ENCODE results near the gene CDH13. TPM values are rescaled to one million over a fixed set of nuclear protein-coding genes. Genes with fewer than 3 reads are reported as not detected.

CDH13 gene
- total RNA-seq, 1 experiment from 2014 or later = 2.1 TPM

DNA sequence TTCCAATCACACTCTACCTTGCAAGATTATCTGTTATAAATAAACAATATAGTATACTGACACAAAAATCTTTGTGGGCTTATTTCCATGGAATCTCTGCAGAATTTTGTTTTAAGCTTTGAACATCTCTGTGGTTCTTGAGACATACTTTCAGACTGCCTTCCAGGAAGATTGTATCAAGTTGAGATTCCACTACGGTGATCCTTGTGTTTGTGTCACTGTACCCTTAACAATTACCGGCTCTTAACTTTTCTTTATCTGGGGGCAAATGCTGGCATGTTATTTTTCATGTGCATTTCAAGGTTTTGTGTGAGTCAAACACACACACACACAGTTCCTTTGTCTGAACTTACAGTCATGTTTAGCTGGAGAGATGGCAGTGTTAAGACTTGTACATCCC lies 708.3 kb downstream of the CDH13 start:
- Histone ChIP-seq H3K4me3 (ENCODE audit: low read depth, low read length, poor library complexity, severe bottlenecking) (no peak overlapping the region), H3K36me3 (ENCODE audit: insufficient read depth, low read length, poor library complexity, severe bottlenecking) (no peaks in the 10 kb centered on the region), H3K27me3 (replicated peaks; ENCODE audit: insufficient read depth, low read depth, low read length, poor library complexity) (peaks cover 22% of the 10 kb centered on the region), H3K27ac (ENCODE audit: low read depth, low read length, poor library complexity, severe bottlenecking) (no peak overlapping the region), H3K4me1 (ENCODE audit: insufficient read depth, low read length, poor library complexity, severe bottlenecking) (no peaks in the 10 kb centered on the region), H3K9me3 (ENCODE audit: low read depth, low read length, poor library complexity, severe bottlenecking) (no peaks in the 10 kb centered on the region)
- POLR2A ChIA-PET (ENCODE audit: low non-redundant PET) = no interaction called here
- intact Hi-C loops (cut with micrococcal nuclease; ENCODE audit: unreplicated experiment) = no loop called here
- DNase-seq (ENCODE audit: low spot score) = no peak
- no peak for TF ChIP-seq EZH2 (IDR thresholded peaks at IDR 0.05; ENCODE audit: borderline replicate concordance, low read depth, low read length, poor library complexity, severe bottlenecking)
- TF ChIP-seq, protein P1, sequence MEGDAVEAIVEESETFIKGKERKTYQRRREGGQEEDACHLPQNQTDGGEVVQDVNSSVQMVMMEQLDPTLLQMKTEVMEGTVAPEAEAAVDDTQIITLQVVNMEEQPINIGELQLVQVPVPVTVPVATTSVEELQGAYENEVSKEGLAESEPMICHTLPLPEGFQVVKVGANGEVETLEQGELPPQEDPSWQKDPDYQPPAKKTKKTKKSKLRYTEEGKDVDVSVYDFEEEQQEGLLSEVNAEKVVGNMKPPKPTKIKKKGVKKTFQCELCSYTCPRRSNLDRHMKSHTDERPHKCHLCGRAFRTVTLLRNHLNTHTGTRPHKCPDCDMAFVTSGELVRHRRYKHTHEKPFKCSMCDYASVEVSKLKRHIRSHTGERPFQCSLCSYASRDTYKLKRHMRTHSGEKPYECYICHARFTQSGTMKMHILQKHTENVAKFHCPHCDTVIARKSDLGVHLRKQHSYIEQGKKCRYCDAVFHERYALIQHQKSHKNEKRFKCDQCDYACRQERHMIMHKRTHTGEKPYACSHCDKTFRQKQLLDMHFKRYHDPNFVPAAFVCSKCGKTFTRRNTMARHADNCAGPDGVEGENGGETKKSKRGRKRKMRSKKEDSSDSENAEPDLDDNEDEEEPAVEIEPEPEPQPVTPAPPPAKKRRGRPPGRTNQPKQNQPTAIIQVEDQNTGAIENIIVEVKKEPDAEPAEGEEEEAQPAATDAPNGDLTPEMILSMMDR (conservative IDR thresholded peaks at IDR 0.05; ENCODE audit: low read depth, low read length) = no peak
- CTCF ChIA-PET = no interaction called here
- no TSS peak for BruUV-seq (replicated peaks)

DNA sequence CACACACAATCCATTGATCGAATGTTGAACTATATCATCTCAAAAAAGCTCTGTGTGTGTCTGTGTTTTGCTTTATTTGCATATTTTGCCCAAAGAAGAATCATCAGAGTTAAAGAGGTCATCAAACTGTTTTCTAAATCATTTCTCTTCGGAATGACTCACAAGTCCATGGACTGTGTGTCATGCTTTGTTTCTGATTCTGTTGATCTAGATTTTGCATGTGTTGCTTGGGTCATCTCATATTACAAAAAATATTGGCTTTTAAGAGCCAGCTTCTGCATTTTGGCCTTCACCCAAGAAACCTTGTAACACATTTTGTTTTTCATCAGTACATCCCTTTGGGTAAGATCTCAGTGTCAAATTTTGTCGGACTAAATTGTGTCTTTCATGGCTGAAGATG lies 709.8 kb downstream of the CDH13 start:
- no TSS peak for BruUV-seq (replicated peaks)
- CTCF ChIA-PET = no interaction called here
- H3K27ac ChIP-seq (ENCODE audit: low read depth, low read length, poor library complexity, severe bottlenecking) = no peak overlapping the region

DNA sequence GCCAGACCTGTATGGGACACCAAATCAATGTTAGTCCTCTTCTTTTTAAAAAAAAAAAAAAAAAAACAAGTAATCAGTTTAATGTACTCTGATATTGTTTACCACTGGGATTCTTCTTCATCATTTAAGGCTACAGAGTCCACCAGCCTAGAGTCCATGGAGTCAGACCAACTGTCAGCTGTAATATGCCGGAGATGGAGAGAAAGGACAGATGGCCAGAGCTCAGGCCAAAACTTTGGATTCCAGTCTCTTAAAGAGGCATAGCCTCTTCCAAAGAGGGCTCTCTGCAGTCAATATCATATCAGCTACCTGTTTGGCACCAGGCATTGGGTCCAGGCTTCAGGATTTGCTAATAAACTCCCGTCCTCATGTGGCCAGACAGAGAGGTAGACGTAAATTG lies 711.4 kb downstream of the CDH13 start:
- Histone ChIP-seq H3K27ac (ENCODE audit: low read depth, low read length, poor library complexity, severe bottlenecking) (no peak overlapping the region), H3K9me3 (ENCODE audit: low read depth, low read length, poor library complexity, severe bottlenecking) (no peaks in the 10 kb centered on the region), H3K4me3 (ENCODE audit: low read depth, low read length, poor library complexity, severe bottlenecking) (no peak overlapping the region), H3K36me3 (ENCODE audit: insufficient read depth, low read length, poor library complexity, severe bottlenecking) (no peaks in the 10 kb centered on the region), H3K4me1 (ENCODE audit: insufficient read depth, low read length, poor library complexity, severe bottlenecking) (no peaks in the 10 kb centered on the region), H3K27me3 (replicated peaks; ENCODE audit: insufficient read depth, low read depth, low read length, poor library complexity) (peaks cover 12% of the 10 kb centered on the region)
- POLR2A ChIA-PET (ENCODE audit: low non-redundant PET) = no interaction called here
- no TSS peak for BruUV-seq (replicated peaks)
- no peak for DNase-seq (ENCODE audit: low spot score)
- CTCF ChIA-PET = no interaction called here
- intact Hi-C loops (cut with micrococcal nuclease; ENCODE audit: unreplicated experiment) = no loop called here
- TF ChIP-seq EZH2 (IDR thresholded peaks at IDR 0.05; ENCODE audit: borderline replicate concordance, low read depth, low read length, poor library complexity, severe bottlenecking) = no peak
- TF ChIP-seq, protein P1 (conservative IDR thresholded peaks at IDR 0.05; ENCODE audit: low read depth, low read length) = no peak

More for the DNA sequence above, 709.8 kb downstream of the CDH13 start:
- Histone ChIP-seq H3K27me3 (replicated peaks; ENCODE audit: insufficient read depth, low read depth, low read length, poor library complexity) (peaks cover 21% of the 10 kb centered on the region), H3K9me3 (ENCODE audit: low read depth, low read length, poor library complexity, severe bottlenecking) (no peaks in the 10 kb centered on the region), H3K4me3 (ENCODE audit: low read depth, low read length, poor library complexity, severe bottlenecking) (no peak overlapping the region), H3K36me3 (ENCODE audit: insufficient read depth, low read length, poor library complexity, severe bottlenecking) (no peaks in the 10 kb centered on the region), H3K4me1 (ENCODE audit: insufficient read depth, low read length, poor library complexity, severe bottlenecking) (no peaks in the 10 kb centered on the region)
- TF ChIP-seq EZH2 (IDR thresholded peaks at IDR 0.05; ENCODE audit: borderline replicate concordance, low read depth, low read length, poor library complexity, severe bottlenecking) = no peak
- TF ChIP-seq, protein P1 (conservative IDR thresholded peaks at IDR 0.05; ENCODE audit: low read depth, low read length) = no peak
- POLR2A ChIA-PET (ENCODE audit: low non-redundant PET) = no interaction called here
- intact Hi-C loops (cut with micrococcal nuclease; ENCODE audit: unreplicated experiment) = no loop called here
- no peak for DNase-seq (ENCODE audit: low spot score)

All from A673 (cell line).